ENCODE measurements around the gene CSRP2.
A peak's percentile ranks its signal among the peaks of the same experiment; 100 is the strongest.

CSRP2 gene

GRCh38 chr12:76878899-76879709 is at the start of gene CSRP2:
Gene CSRP2 (minus strand): TSS chr12:76879019. CDS start chr12:76866260, 12,759 bp downstream.
- H3K27me3 ChIP-seq (ENCODE audit: low read depth): no peaks in the 10 kb centered on the region
- in situ Hi-C loops (cut with MboI; ENCODE audit: low sequenced_read_pairs): no loop called here
- no peaks in the 10 kb centered on the region for H3K9me3 ChIP-seq
- H3K36me3 ChIP-seq (replicated peaks): no peaks in the 10 kb centered on the region; the same call in 1 of the 2 replicates
- peaks cover 12% of the 10 kb centered on the region for H3K4me1 ChIP-seq
- peak within 1 kb of the TSS; percentile 64 for H3K4me3 ChIP-seq
- peak; percentile 90 to 95 for DNase-seq (ENCODE audit: low spot score in 2 of 2)

- in situ Hi-C loops (cut with MboI; ENCODE audit: low sequenced_read_pairs): no loop called here
- Histone ChIP-seq H3K36me3 (replicated peaks) (no peaks in the 10 kb centered on the region), H3K27me3 (ENCODE audit: low read depth) (no peaks in the 10 kb centered on the region; the same call in 1 of the 2 replicates), H3K9me3 (no peaks in the 10 kb centered on the region), H3K4me1 (no peaks in the 10 kb centered on the region), H3K4me3 (no peak overlapping the region)
- peak; percentile 42 to 73 for DNase-seq (ENCODE audit: low spot score in 2 of 2)
These were observed 48.5 kb upstream of the CSRP2 start for GRCh38 chr12:76927170-76927784.

GRCh38 chr12:76925135-76925534 is 46.3 kb upstream of the CSRP2 start:
- H3K27me3 ChIP-seq (ENCODE audit: low read depth): no peaks in the 10 kb centered on the region
- H3K9me3 ChIP-seq: no peaks in the 10 kb centered on the region
- H3K4me1 ChIP-seq: no peaks in the 10 kb centered on the region
- in situ Hi-C loops (cut with MboI; ENCODE audit: low sequenced_read_pairs): no loop called here
- H3K4me3 ChIP-seq: no peak overlapping the region
- H3K36me3 ChIP-seq (replicated peaks): no peaks in the 10 kb centered on the region
- DNase-seq (ENCODE audit: low spot score in 2 of 2): no peak

- Histone ChIP-seq H3K9me3 (no peaks in the 10 kb centered on the region), H3K4me3 (no peak overlapping the region), H3K36me3 (replicated peaks) (no peaks in the 10 kb centered on the region), H3K4me1 (no peaks in the 10 kb centered on the region), H3K27me3 (ENCODE audit: low read depth) (no peaks in the 10 kb centered on the region)
- in situ Hi-C loops (cut with MboI; ENCODE audit: low sequenced_read_pairs): no loop called here
- no peak for DNase-seq (ENCODE audit: low spot score in 2 of 2)
These were observed 44.0 kb upstream of the CSRP2 start for GRCh38 chr12:76922866-76923265.

- no peak overlapping the region for H3K4me3 ChIP-seq
- H3K4me1 ChIP-seq: no peaks in the 10 kb centered on the region
- in situ Hi-C loops (cut with MboI; ENCODE audit: low sequenced_read_pairs): no loop called here
- DNase-seq (ENCODE audit: low spot score in 2 of 2): no peak
- no peaks in the 10 kb centered on the region for H3K9me3 ChIP-seq
- H3K36me3 ChIP-seq (replicated peaks): no peaks in the 10 kb centered on the region
- H3K27me3 ChIP-seq (ENCODE audit: low read depth): no peaks in the 10 kb centered on the region
These were observed 43.3 kb upstream of the CSRP2 start for GRCh38 chr12:76921891-76922664.

GRCh38 chr12:76921100-76921471 is 42.3 kb upstream of the CSRP2 start:
- in situ Hi-C loops (cut with MboI; ENCODE audit: low sequenced_read_pairs): no loop called here
- DNase-seq (ENCODE audit: low spot score in 2 of 2): no peak
- no peaks in the 10 kb centered on the region for H3K27me3 ChIP-seq (ENCODE audit: low read depth)
- H3K4me1 ChIP-seq: no peaks in the 10 kb centered on the region
- no peaks in the 10 kb centered on the region for H3K36me3 ChIP-seq (replicated peaks)
- H3K9me3 ChIP-seq: no peaks in the 10 kb centered on the region
- no peak overlapping the region for H3K4me3 ChIP-seq

- Histone ChIP-seq H3K36me3 (replicated peaks) (no peaks in the 10 kb centered on the region), H3K9me3 (no peaks in the 10 kb centered on the region), H3K4me1 (no peaks in the 10 kb centered on the region), H3K4me3 (no peak overlapping the region), H3K27me3 (ENCODE audit: low read depth) (no peaks in the 10 kb centered on the region)
- DNase-seq (ENCODE audit: low spot score in 2 of 2): no peak
- in situ Hi-C loops (cut with MboI; ENCODE audit: low sequenced_read_pairs): no loop called here
These were observed 41.6 kb upstream of the CSRP2 start for GRCh38 chr12:76920172-76921099.

- H3K9me3 ChIP-seq: no peaks in the 10 kb centered on the region
- no peaks in the 10 kb centered on the region for H3K27me3 ChIP-seq (ENCODE audit: low read depth)
- no peak for DNase-seq (ENCODE audit: low spot score in 2 of 2)
- H3K4me3 ChIP-seq: no peak overlapping the region
- no peaks in the 10 kb centered on the region for H3K36me3 ChIP-seq (replicated peaks)
- H3K4me1 ChIP-seq: no peaks in the 10 kb centered on the region
- in situ Hi-C loops (cut with MboI; ENCODE audit: low sequenced_read_pairs): no loop called here
These were observed 40.8 kb upstream of the CSRP2 start for GRCh38 chr12:76919383-76920171.

- in situ Hi-C loops (cut with MboI; ENCODE audit: low sequenced_read_pairs): no loop called here
- no peak for DNase-seq (ENCODE audit: low spot score in 2 of 2)
- Histone ChIP-seq H3K36me3 (replicated peaks) (no peaks in the 10 kb centered on the region), H3K4me1 (no peaks in the 10 kb centered on the region), H3K4me3 (no peak overlapping the region), H3K27me3 (ENCODE audit: low read depth) (no peaks in the 10 kb centered on the region), H3K9me3 (no peaks in the 10 kb centered on the region)
These were observed 37.3 kb upstream of the CSRP2 start for GRCh38 chr12:76916170-76916540.

- no peak overlapping the region for H3K4me3 ChIP-seq
- in situ Hi-C loops (cut with MboI; ENCODE audit: low sequenced_read_pairs): no loop called here
- H3K36me3 ChIP-seq (replicated peaks): no peaks in the 10 kb centered on the region
- no peaks in the 10 kb centered on the region for H3K4me1 ChIP-seq
- DNase-seq (ENCODE audit: low spot score in 2 of 2): no peak
- H3K9me3 ChIP-seq: no peaks in the 10 kb centered on the region
- no peaks in the 10 kb centered on the region for H3K27me3 ChIP-seq (ENCODE audit: low read depth)
These were observed 36.7 kb upstream of the CSRP2 start for GRCh38 chr12:76915361-76916169.

- Histone ChIP-seq H3K4me1 (no peaks in the 10 kb centered on the region), H3K36me3 (replicated peaks) (no peaks in the 10 kb centered on the region)
- in situ Hi-C loops (cut with MboI; ENCODE audit: low sequenced_read_pairs): no loop called here
These were observed 35.5 kb upstream of the CSRP2 start for GRCh38 chr12:76914102-76914859.

More at GRCh38 chr12:76914102-76914859, 35.5 kb upstream of the CSRP2 start:
- Histone ChIP-seq H3K9me3 (no peaks in the 10 kb centered on the region), H3K4me3 (no peak overlapping the region), H3K27me3 (ENCODE audit: low read depth) (no peaks in the 10 kb centered on the region)
- no peak for DNase-seq (ENCODE audit: low spot score in 2 of 2)

Measured in HAP-1 (cell line).